Keratinocyte (primary cell): Measurements from ENCODE around the gene BLTP2. TPM values are rescaled to one million over a fixed set of nuclear protein-coding genes. Genes with fewer than 3 reads are reported as not detected.

Source experiments
- DNase-seq: peaks from one replicate; pipeline ENCODE4 v3.0.0-alpha.2; 2011; ENCODE audit warnings: low read depth, missing footprints, low spot score
- FAIRE-seq: peaks from 2 replicates; lab custom pipeline; 2011; peaks lifted over from hg19 to GRCh38; lab: Jason Lieb, UNC
- H2AFZ ChIP-seq: 2 replicates; pipeline ENCODE4 v1.6.0; 2012; ENCODE audit warnings: low read length, control low read depth, inconsistent platforms; ENCODE audit not compliant: control insufficient read depth
- H3K27ac ChIP-seq: 2 replicates; pipeline ENCODE4 v1.5.1; 2011; ENCODE audit warnings: low read length; ENCODE audit not compliant: control insufficient read depth, insufficient read depth
- H3K27me3 ChIP-seq: 3 replicates; pipeline ENCODE4 v1.6.0; 2011; ENCODE audit warnings: low read length; ENCODE audit not compliant: control insufficient read depth, insufficient read depth; ENCODE audit errors: extremely low read depth
- H3K36me3 ChIP-seq, 2 experiments: 2 replicates in 1 of 2; 3 replicates in 1 of 2; pipeline ENCODE4 v1.5.1; 2011; ENCODE audit warnings: low read length in 2 of 2, mild to moderate bottlenecking in 1 of 2; ENCODE audit not compliant: control insufficient read depth in 2 of 2, insufficient read depth in 2 of 2; ENCODE audit errors: extremely low read depth in 1 of 2
- H3K4me1 ChIP-seq: 3 replicates; pipeline ENCODE4 v1.5.1; 2011; ENCODE audit warnings: low read length; ENCODE audit not compliant: control insufficient read depth, insufficient read depth; ENCODE audit errors: extremely low read depth
- H3K4me2 ChIP-seq: 3 replicates; pipeline ENCODE4 v1.6.0; 2011; ENCODE audit warnings: low read depth, low read length; ENCODE audit not compliant: control insufficient read depth, insufficient read depth; ENCODE audit errors: extremely low read depth
- H3K4me3 ChIP-seq, 3 experiments: fragments of 200-600 bp in 1 of 3; sonication (generic) in 1 of 3; 2 replicates in 2 of 3; 3 replicates in 1 of 3; pipeline ENCODE4 v1.5.1; 2011 to 2016; ENCODE audit warnings: low read length in 3 of 3, mild to moderate bottlenecking in 3 of 3, control low read depth in 2 of 3, inconsistent platforms in 1 of 3, low read depth in 1 of 3, mixed read lengths in 1 of 3, mixed run types in 1 of 3, moderate library complexity in 1 of 3; ENCODE audit not compliant: control insufficient read depth in 2 of 3, insufficient read depth in 2 of 3; ENCODE audit errors: extremely low read depth in 1 of 3
- H3K79me2 ChIP-seq: 2 replicates; pipeline ENCODE4 v1.6.0; 2012; ENCODE audit warnings: low read length; ENCODE audit not compliant: control insufficient read depth, insufficient read depth
- H3K9ac ChIP-seq: 3 replicates; pipeline ENCODE4 v1.6.0; 2011; ENCODE audit warnings: low read length; ENCODE audit not compliant: control insufficient read depth, insufficient read depth; ENCODE audit errors: extremely low read depth
- H3K9me1 ChIP-seq: 3 replicates; pipeline ENCODE4 v1.6.0; 2011; ENCODE audit warnings: low read length; ENCODE audit not compliant: control insufficient read depth, insufficient read depth; ENCODE audit errors: extremely low read depth
- H3K9me3 ChIP-seq: 2 replicates; pipeline ENCODE4 v1.5.1; 2012; ENCODE audit warnings: low read depth, low read length; ENCODE audit not compliant: control insufficient read depth
- H4K20me1 ChIP-seq: 3 replicates; pipeline ENCODE4 v1.6.0; 2011; ENCODE audit warnings: low read length; ENCODE audit not compliant: control insufficient read depth, insufficient read depth; ENCODE audit errors: extremely low read depth
- CTCF ChIP-seq, 3 experiments: IDR thresholded peaks in 1 of 3; conservative IDR thresholded peaks in 1 of 3; optimal IDR thresholded peaks in 1 of 3; 2 replicates in 2 of 3; 3 replicates in 1 of 3; pipeline versions ENCODE3 to v1.5.1; 2011; ENCODE audit warnings: low read length in 3 of 3, mild to moderate bottlenecking in 3 of 3, moderate library complexity in 2 of 3, control low read depth in 1 of 3, inconsistent platforms in 1 of 3; ENCODE audit not compliant: insufficient read depth in 2 of 3; ENCODE audit errors: extremely low read depth in 1 of 3
- EZH2 ChIP-seq: IDR thresholded peaks from one replicate; pipeline ENCODE4 v1.6.1; 2012; ENCODE audit warnings: inconsistent platforms, mild to moderate bottlenecking, low read length, moderate library complexity
- dilution Hi-C: fragments of 300-500 bp; cut with MboI; formaldehyde crosslinking; loops from one replicate; pipeline ENCODE4 v1.7.0; 2020; ENCODE audit warnings: low sequenced_read_pairs; ENCODE audit not compliant: extremely low pct_ligation_motif_present
- polyA plus RNA-seq, 5 experiments: library from polyadenylated mRNA; depleted of rRNA in 3 of 5; stranded (reverse) in 3 of 5; stranded (forward) in 1 of 5; unstranded in 1 of 5; fragments of >200 nt; gene quantifications; 1 replicate in 1 of 5; 2 replicates in 3 of 5; 3 replicates in 1 of 5; pipeline versions ENCODE4 v1.2.1 to v1.2.3, GENCODE V29; 2011 to 2012; ENCODE audit warnings: missing spikeins in 2 of 5, low read depth in 1 of 5, low replicate concordance in 1 of 5

The BLTP2 gene
- polyA plus RNA-seq, 1 donor (not counting 4 experiments of a cell fraction or from before 2014, with no cell fraction given) = 98.2 TPM

GRCh38 chr17:28599311-28600184, 45.4 kb downstream of the BLTP2 start:
- peak; percentile 46 for DNase-seq
- H3K9me1 ChIP-seq = no peaks in the 10 kb centered on the region
- peak overlapping the region; percentile 79 for H2AFZ ChIP-seq

DNA sequence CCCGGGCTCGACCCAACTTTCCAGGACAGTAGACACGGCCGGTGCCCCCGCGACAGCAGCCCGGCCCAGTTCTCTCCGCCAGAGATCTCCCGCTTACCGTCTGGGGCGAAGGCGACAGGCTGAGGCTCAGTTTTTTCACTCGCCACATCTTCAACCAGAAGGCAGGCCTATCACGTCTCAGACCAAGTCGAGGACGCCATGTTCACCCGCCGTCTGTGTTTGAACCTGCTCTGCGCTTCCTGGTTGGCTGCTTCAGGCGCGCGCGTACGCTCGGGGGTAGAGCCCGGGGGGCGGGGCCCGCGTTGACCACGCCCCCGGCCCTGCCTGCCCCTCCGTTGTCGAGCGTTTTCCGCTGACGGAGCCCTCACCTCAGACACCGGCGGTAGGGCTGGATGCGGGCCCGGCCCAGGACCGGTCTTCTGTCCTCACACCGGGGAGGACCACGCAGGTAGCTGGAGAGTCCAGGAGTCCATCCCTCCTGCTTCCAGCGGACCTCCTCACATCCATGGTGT, 46.1 kb downstream of the BLTP2 start, which contains the start of gene SPAG5:
TSS of gene SPAG5 (minus strand) at position 227 of the 512 bp plus-strand sequence. CDS start at position 148, 79 bp downstream.
- Histone ChIP-seq H3K9me3 (no peaks in the 10 kb centered on the region), H3K36me3 (no peaks in the 10 kb centered on the region), H4K20me1 (no peaks in the 10 kb centered on the region), H3K79me2 (peaks cover 6% of the 10 kb centered on the region), H2AFZ (peak within 1 kb of the TSS; percentile 86), H3K4me2 (peak within 1 kb of the TSS; percentile 74), H3K4me3 (peak within 1 kb of the TSS; percentile 64 to 89 (median 89)), H3K4me1 (peaks cover 18% of the 10 kb centered on the region), H3K9ac (peak within 1 kb of the TSS; percentile 93), H3K9me1 (no peaks in the 10 kb centered on the region), H3K27me3 (no peaks in the 10 kb centered on the region), H3K27ac (peak within 1 kb of the TSS; percentile 95)
- dilution Hi-C loops = no loop called here
- FAIRE-seq (no peak), DNase-seq (peak; percentile 59)
- TF ChIP-seq EZH2 = no peak
- TF ChIP-seq CTCF (optimal IDR thresholded peaks at IDR 0.05 in 1 of 3, IDR thresholded peaks at IDR 0.05 in 1 of 3, conservative IDR thresholded peaks at IDR 0.05 in 1 of 3; ENCODE audit: extremely low read depth in 1 of 3, insufficient read depth in 2 of 3, low read length in 3 of 3) = no peak

More at GRCh38 chr17:28599311-28600184, 45.4 kb downstream of the BLTP2 start:
- Histone ChIP-seq H3K4me1 (peaks cover 18% of the 10 kb centered on the region), H3K9me3 (no peaks in the 10 kb centered on the region), H3K36me3 (no peaks in the 10 kb centered on the region), H3K4me3 (peak overlapping the region; percentile 64 to 89 (median 89)), H3K27me3 (no peaks in the 10 kb centered on the region), H3K27ac (peak overlapping the region; percentile 95), H4K20me1 (no peaks in the 10 kb centered on the region), H3K4me2 (peak overlapping the region; percentile 74), H3K9ac (peak overlapping the region; percentile 93), H3K79me2 (peaks cover 6% of the 10 kb centered on the region)
- dilution Hi-C loops = no loop called here
- TF ChIP-seq EZH2 = no peak
- no peak for TF ChIP-seq CTCF (optimal IDR thresholded peaks at IDR 0.05 in 1 of 3, IDR thresholded peaks at IDR 0.05 in 1 of 3, conservative IDR thresholded peaks at IDR 0.05 in 1 of 3; ENCODE audit: extremely low read depth in 1 of 3, insufficient read depth in 2 of 3, low read length in 3 of 3)
- FAIRE-seq = no peak
